ENCODE results near the gene MAMDC4. TPM values are rescaled to one million over a fixed set of nuclear protein-coding genes. Genes with fewer than 3 reads are reported as not detected.

Gene MAMDC4
- total RNA-seq, 1 experiment from 2014 or later = 6.3 TPM

DNA sequence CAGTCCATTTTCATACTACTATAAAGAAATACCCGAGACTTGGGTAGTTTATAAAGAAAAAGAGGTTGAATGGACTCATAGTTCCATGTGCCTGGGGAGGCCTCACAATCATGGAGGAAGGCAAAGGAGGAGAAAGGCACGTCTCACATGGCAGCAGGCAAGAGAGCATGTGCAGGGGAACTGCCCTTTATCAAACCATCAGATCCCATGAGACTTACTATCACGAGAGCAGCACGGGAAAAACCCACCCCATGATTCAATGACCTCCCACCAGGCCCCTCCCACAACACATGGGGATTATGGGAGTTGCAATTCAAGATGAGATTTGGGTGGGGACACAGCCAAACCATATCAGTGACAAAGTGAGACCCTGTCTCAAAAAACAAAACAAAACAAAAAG lies 54.1 kb downstream of the MAMDC4 start:
- Histone ChIP-seq H3K4me1 (ENCODE audit: control insufficient read depth, insufficient read depth, low read length) (peaks cover 21% of the 10 kb centered on the region), H3K36me3 (ENCODE audit: control insufficient read depth, insufficient read depth, low read length) (peaks cover 7% of the 10 kb centered on the region; the same call in 1 of the 2 replicates), H3K27me3 (ENCODE audit: control insufficient read depth, insufficient read depth, low read length) (no peaks in the 10 kb centered on the region), H3K27ac (ENCODE audit: low read length) (peak overlapping the region; percentile 51), H3K4me3 (ENCODE audit: low read depth in 2 of 2, low read length in 2 of 2) (no peak overlapping the region), H3K9me3 (ENCODE audit: control insufficient read depth, insufficient read depth, low read depth, low read length) (no peaks in the 10 kb centered on the region)
- DNase-seq (ENCODE audit: low read depth, low spot score) (no peak), ATAC-seq (no peak)
- ChIA-PET POLR2A (no interaction called here), CTCF (no interaction called here)
- intact Hi-C loops (cut with micrococcal nuclease; ENCODE audit: unreplicated experiment) = no loop called here
- no TSS peak for BruUV-seq (replicated peaks)
- no peak for TF ChIP-seq TCF7L2 (IDR thresholded peaks at IDR 0.05; ENCODE audit: low read depth, low read length)
- TF ChIP-seq, protein P1, sequence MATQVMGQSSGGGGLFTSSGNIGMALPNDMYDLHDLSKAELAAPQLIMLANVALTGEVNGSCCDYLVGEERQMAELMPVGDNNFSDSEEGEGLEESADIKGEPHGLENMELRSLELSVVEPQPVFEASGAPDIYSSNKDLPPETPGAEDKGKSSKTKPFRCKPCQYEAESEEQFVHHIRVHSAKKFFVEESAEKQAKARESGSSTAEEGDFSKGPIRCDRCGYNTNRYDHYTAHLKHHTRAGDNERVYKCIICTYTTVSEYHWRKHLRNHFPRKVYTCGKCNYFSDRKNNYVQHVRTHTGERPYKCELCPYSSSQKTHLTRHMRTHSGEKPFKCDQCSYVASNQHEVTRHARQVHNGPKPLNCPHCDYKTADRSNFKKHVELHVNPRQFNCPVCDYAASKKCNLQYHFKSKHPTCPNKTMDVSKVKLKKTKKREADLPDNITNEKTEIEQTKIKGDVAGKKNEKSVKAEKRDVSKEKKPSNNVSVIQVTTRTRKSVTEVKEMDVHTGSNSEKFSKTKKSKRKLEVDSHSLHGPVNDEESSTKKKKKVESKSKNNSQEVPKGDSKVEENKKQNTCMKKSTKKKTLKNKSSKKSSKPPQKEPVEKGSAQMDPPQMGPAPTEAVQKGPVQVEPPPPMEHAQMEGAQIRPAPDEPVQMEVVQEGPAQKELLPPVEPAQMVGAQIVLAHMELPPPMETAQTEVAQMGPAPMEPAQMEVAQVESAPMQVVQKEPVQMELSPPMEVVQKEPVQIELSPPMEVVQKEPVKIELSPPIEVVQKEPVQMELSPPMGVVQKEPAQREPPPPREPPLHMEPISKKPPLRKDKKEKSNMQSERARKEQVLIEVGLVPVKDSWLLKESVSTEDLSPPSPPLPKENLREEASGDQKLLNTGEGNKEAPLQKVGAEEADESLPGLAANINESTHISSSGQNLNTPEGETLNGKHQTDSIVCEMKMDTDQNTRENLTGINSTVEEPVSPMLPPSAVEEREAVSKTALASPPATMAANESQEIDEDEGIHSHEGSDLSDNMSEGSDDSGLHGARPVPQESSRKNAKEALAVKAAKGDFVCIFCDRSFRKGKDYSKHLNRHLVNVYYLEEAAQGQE (IDR thresholded peaks at IDR 0.05; ENCODE audit: insufficient read depth in 1 of 2, low read depth in 2 of 2, low read length in 1 of 2) = no peak
- TF ChIP-seq POLR2AphosphoS5 (IDR thresholded peaks at IDR 0.05; ENCODE audit: low read depth, low read length) = no peak
- TF ChIP-seq, protein P2, sequence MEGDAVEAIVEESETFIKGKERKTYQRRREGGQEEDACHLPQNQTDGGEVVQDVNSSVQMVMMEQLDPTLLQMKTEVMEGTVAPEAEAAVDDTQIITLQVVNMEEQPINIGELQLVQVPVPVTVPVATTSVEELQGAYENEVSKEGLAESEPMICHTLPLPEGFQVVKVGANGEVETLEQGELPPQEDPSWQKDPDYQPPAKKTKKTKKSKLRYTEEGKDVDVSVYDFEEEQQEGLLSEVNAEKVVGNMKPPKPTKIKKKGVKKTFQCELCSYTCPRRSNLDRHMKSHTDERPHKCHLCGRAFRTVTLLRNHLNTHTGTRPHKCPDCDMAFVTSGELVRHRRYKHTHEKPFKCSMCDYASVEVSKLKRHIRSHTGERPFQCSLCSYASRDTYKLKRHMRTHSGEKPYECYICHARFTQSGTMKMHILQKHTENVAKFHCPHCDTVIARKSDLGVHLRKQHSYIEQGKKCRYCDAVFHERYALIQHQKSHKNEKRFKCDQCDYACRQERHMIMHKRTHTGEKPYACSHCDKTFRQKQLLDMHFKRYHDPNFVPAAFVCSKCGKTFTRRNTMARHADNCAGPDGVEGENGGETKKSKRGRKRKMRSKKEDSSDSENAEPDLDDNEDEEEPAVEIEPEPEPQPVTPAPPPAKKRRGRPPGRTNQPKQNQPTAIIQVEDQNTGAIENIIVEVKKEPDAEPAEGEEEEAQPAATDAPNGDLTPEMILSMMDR (IDR thresholded peaks at IDR 0.05) = no peak
- TF ChIP-seq SIN3A (IDR thresholded peaks at IDR 0.05; ENCODE audit: borderline replicate concordance, insufficient read depth, low read depth, low read length) = no peak
- in situ Hi-C loops (cut with HindIII; ENCODE audit: low pct_unique_long_range_greater_than_20kb, low sequenced_read_pairs) = no loop called here

DNA sequence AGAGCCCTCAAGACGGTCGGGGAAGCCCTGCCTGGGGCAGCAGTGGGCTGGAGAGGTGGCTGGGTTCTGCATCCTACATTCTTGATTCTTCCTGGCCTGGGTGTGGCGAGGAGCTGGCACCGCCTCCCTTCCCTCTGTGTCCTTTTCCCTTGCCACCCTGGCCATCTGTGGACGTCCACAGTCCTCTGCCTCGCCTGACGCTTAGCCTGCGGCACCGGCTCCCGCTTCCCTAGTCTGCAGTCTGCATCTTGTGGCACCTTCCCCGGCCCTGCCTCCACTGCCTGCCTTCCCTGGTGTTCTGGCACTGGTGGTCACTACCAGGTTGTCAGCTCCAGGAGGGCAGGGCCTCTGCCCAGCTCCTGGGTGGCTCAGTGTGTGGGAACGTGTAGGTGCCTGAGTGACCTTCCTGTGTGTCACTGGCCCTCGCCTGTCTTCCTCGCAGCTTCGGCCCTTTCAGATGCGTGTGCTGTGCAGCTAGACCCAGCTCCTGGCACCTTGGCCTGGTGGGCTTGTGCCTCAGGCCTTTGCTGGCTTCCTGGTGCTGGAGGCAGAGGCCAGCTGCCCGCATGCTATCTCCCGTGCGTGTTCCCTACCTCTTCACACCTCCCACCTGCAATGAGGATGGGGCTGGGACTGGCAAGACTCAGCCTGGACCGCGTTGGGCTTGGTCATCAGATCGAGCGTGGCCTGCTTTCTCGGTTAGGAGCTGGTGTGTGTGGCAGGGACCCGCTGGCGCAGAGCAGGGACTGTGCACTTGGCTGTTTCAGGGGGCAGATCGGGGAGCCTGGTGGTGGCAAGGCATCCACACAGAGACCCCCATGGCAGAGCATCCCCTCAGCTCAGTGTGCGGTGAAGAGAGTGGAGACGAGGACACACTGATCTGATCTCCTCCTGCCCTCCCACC lies 55.1 kb downstream of the MAMDC4 start:
- no peak overlapping the region for H3K4me3 ChIP-seq (ENCODE audit: low read depth in 2 of 2, low read length in 2 of 2)
- in situ Hi-C loops (cut with HindIII; ENCODE audit: low pct_unique_long_range_greater_than_20kb, low sequenced_read_pairs) (no loop called here), intact Hi-C loops (cut with micrococcal nuclease; ENCODE audit: unreplicated experiment) (no loop called here)
- ChIA-PET CTCF (interaction anchor here (0.6 kb wide), 1 partner anchor 137 kb away, joined by 5 read pairs; no protein-coding TSS in a partner anchor), POLR2A (no interaction called here)
- no peak overlapping the region; the same call in 1 of the 2 replicates for H3K27ac ChIP-seq (ENCODE audit: low read length)
- no TSS peak for BruUV-seq (replicated peaks)
- no peak for DNase-seq (ENCODE audit: low read depth, low spot score)
- H3K9me3 ChIP-seq (ENCODE audit: control insufficient read depth, insufficient read depth, low read depth, low read length) = no peaks in the 10 kb centered on the region
- TF ChIP-seq SIN3A (IDR thresholded peaks at IDR 0.05; ENCODE audit: borderline replicate concordance, insufficient read depth, low read depth, low read length) = no peak
- no peak for TF ChIP-seq TCF7L2 (IDR thresholded peaks at IDR 0.05; ENCODE audit: low read depth, low read length)
- TF ChIP-seq POLR2AphosphoS5 (IDR thresholded peaks at IDR 0.05; ENCODE audit: low read depth, low read length) = no peak
- TF ChIP-seq, protein P1 (IDR thresholded peaks at IDR 0.05; ENCODE audit: insufficient read depth in 1 of 2, low read depth in 2 of 2, low read length in 1 of 2) = no peak
- TF ChIP-seq, protein P2 (IDR thresholded peaks at IDR 0.05) = no peak
- no peak for ATAC-seq
- H3K36me3 ChIP-seq (ENCODE audit: control insufficient read depth, insufficient read depth, low read length) = peaks cover 7% of the 10 kb centered on the region; the same call in 1 of the 2 replicates
- H3K27me3 ChIP-seq (ENCODE audit: control insufficient read depth, insufficient read depth, low read length) = no peaks in the 10 kb centered on the region
- peaks cover 13% of the 10 kb centered on the region for H3K4me1 ChIP-seq (ENCODE audit: control insufficient read depth, insufficient read depth, low read length)
